Right ventricle myocardium superior (tissue), 1 donor: ENCODE results near the gene MRPL45. TPM values are rescaled to one million over a fixed set of nuclear protein-coding genes. Genes with fewer than 3 reads are reported as not detected.

Experiments used
- ATAC-seq: fragments of 200-7000 bp; cut with Tn5 transposase; one replicate; pipeline ENCODE4 v1.9.1; 2020; ENCODE audit warnings: mild to moderate bottlenecking; ENCODE audit not compliant: poor library complexity
- DNase-seq: peaks from one replicate; pipeline ENCODE4 v3.0.0-alpha.2; 2020
- intact Hi-C: fragments of 100-400 bp; cut with DNase I; formaldehyde crosslinking; loops from one replicate; pipeline ENCODE4 v1.11.2; 2022
- total RNA-seq: library from RNA; stranded (reverse); fragmentation: NEBNext Ultra II Directional; extraction: Animal tissue kit (Norgen Biotek cat#: 25700); gene quantifications from one replicate; pipeline ENCODE4 v1.2.1, GENCODE V29; 2021
- donor health status: DM: no; HTN: yes; CAD: no; lungs with severe emphysema.

MRPL45 gene
- total RNA-seq, 1 donor from 2014 or later, result 38.0 TPM

- intact Hi-C loops, result no loop called here
- peak; percentile 91 for ATAC-seq
These were observed 44.2 kb downstream of the MRPL45 start for GRCh38 chr17:38341035-38341721.

GRCh38 chr17:38342886-38343607 is 46.1 kb downstream of the MRPL45 start:
- ATAC-seq (no peak), DNase-seq (no peak)
- intact Hi-C loops, result no loop called here

More at GRCh38 chr17:38341035-38341721, 44.2 kb downstream of the MRPL45 start:
- peak; percentile 85 for DNase-seq

GRCh38 chr17:38343608-38344419 is 46.8 kb downstream of the MRPL45 start, which contains the start of gene GPR179:
GPR179 (minus strand) TSS chr17:38343956; CDS start chr17:38343789, 167 bp downstream.
- no peak for ATAC-seq
- no peak for DNase-seq
- intact Hi-C loops, result no loop called here

- ATAC-seq, result no peak
- no peak for DNase-seq
- intact Hi-C loops, result no loop called here
These were observed 47.4 kb downstream of the MRPL45 start for GRCh38 chr17:38344420-38344745.

- intact Hi-C loops, result no loop called here
- DNase-seq, result no peak
- ATAC-seq, result no peak
These were observed 48.8 kb downstream of the MRPL45 start for GRCh38 chr17:38345743-38346142.

GRCh38 chr17:38349097-38349730 is 52.2 kb downstream of the MRPL45 start:
- ATAC-seq, result peak; percentile 62
- intact Hi-C loops, result loop anchor here (1.0 kb wide), 1 partner anchor 65 kb away; no protein-coding TSS in a partner anchor
- DNase-seq, result peak; percentile 88

GRCh38 chr17:38350035-38350434 is 53.1 kb downstream of the MRPL45 start:
- ATAC-seq, result no peak
- no peak for DNase-seq
- intact Hi-C loops, result no loop called here

- DNase-seq, result peak; percentile 97
These were observed 54.6 kb downstream of the MRPL45 start, which contains the start of gene SOCS7 for GRCh38 chr17:38351412-38352222. SOCS7 (plus strand) TSS chr17:38351844; CDS start chr17:38352053, 209 bp downstream.

GRCh38 chr17:38352245-38353085 is 55.5 kb downstream of the MRPL45 start:
- DNase-seq (peak; percentile 53), ATAC-seq (peak; percentile 16)
- intact Hi-C loops, result no loop called here

More at GRCh38 chr17:38351412-38352222, 54.6 kb downstream of the MRPL45 start, which contains the start of gene SOCS7:
- intact Hi-C loops, result no loop called here
- ATAC-seq, result peak; percentile 97

- ATAC-seq (no peak), DNase-seq (no peak)
- intact Hi-C loops, result no loop called here
These were observed 56.2 kb downstream of the MRPL45 start for GRCh38 chr17:38353086-38353604.

GRCh38 chr17:38353668-38354067 is 56.7 kb downstream of the MRPL45 start:
- no peak for DNase-seq
- ATAC-seq, result no peak
- intact Hi-C loops, result no loop called here

GRCh38 chr17:38354466-38354865 is 57.5 kb downstream of the MRPL45 start:
- DNase-seq (no peak), ATAC-seq (no peak)
- intact Hi-C loops, result no loop called here

- intact Hi-C loops, result no loop called here
These were observed 58.3 kb downstream of the MRPL45 start for GRCh38 chr17:38355251-38355650.

GRCh38 chr17:38357486-38358123 is 60.6 kb downstream of the MRPL45 start:
- ATAC-seq (no peak), DNase-seq (no peak)
- intact Hi-C loops, result no loop called here

More at GRCh38 chr17:38355251-38355650, 58.3 kb downstream of the MRPL45 start:
- DNase-seq (no peak), ATAC-seq (no peak)

GRCh38 chr17:38358586-38359513 is 61.9 kb downstream of the MRPL45 start:
- DNase-seq (no peak), ATAC-seq (peak; percentile 57)
- intact Hi-C loops, result no loop called here
